HFF-Myc (cell line): ENCODE data around the gene ADM.
A peak's percentile ranks its signal among the peaks of the same experiment; 100 is the strongest.

Source experiments
- DNase-seq: peaks from one replicate; pipeline ENCODE4 v3.0.0-alpha.2; 2011; ENCODE audit warnings: low read depth; ENCODE audit errors: extremely low read depth
- H3K4me3 ChIP-seq: replicated peaks from 2 replicates; pipeline ENCODE4 v1.5.1; 2011; ENCODE audit warnings: low read depth, mild to moderate bottlenecking, control low read depth, low read length
- CTCF ChIP-seq: IDR thresholded peaks from 2 replicates; pipeline ENCODE4 v1.5.1; 2012; ENCODE audit warnings: mild to moderate bottlenecking, low read depth, low read length, control low read depth; ENCODE audit errors: missing control alignments

Gene ADM

GRCh38 chr11:10291801-10292638 is 12.9 kb upstream of the ADM start:
- no peak for DNase-seq
- peak overlapping the region; percentile 63; the same call in 1 of the 2 replicates for H3K4me3 ChIP-seq

GRCh38 chr11:10293423-10294289 is 11.2 kb upstream of the ADM start, which contains the start of gene SBF2:
SBF2 (minus strand) TSS chr11:10294219; CDS start chr11:10294069, 150 bp downstream.
- peak; percentile 84 for DNase-seq

More at GRCh38 chr11:10291801-10292638, 12.9 kb upstream of the ADM start:
- no peak for TF ChIP-seq CTCF

GRCh38 chr11:10294290-10294953 is 10.5 kb upstream of the ADM start:
- peak overlapping the region; percentile 63 for H3K4me3 ChIP-seq
- DNase-seq: no peak
- no peak for TF ChIP-seq CTCF

More at GRCh38 chr11:10293423-10294289, 11.2 kb upstream of the ADM start, which contains the start of gene SBF2:
- peak within 1 kb of the TSS; percentile 63 for H3K4me3 ChIP-seq
- TF ChIP-seq CTCF: no peak

GRCh38 chr11:10295064-10295901 is 9.6 kb upstream of the ADM start:
- peak overlapping the region; percentile 63 for H3K4me3 ChIP-seq
- no peak for TF ChIP-seq CTCF
- no peak for DNase-seq

GRCh38 chr11:10298342-10298741 is 6.5 kb upstream of the ADM start:
- no peak for TF ChIP-seq CTCF
- no peak overlapping the region for H3K4me3 ChIP-seq
- no peak for DNase-seq
